Measurements from ENCODE around the gene CPB1. TPM values are rescaled to one million over a fixed set of nuclear protein-coding genes. Genes with fewer than 3 reads are reported as not detected.

Gene CPB1
- total and polyA plus RNA-seq, 4 donors = 0.20 to 0.75 (median 0.57) TPM; not detected in 1

- Histone ChIP-seq H3K9ac (ENCODE audit: low read depth in 1 of 2, low read length in 2 of 2) (no peak overlapping the region), H3K4me3 (ENCODE audit: low read depth in 1 of 3, low read length in 3 of 3) (no peak overlapping the region), H3K27me3 (ENCODE audit: control insufficient read depth in 4 of 4, insufficient read depth in 4 of 4, low read length in 3 of 4) (no peaks in the 10 kb centered on the region), H3K36me3 (ENCODE audit: control insufficient read depth in 4 of 4, insufficient read depth in 3 of 4, low read depth in 1 of 4, low read length in 3 of 4) (no peaks in the 10 kb centered on the region), H3K4me1 (ENCODE audit: control insufficient read depth in 4 of 4, insufficient read depth in 4 of 4, low read length in 3 of 4) (no peaks in the 10 kb centered on the region), H3K9me3 (ENCODE audit: control insufficient read depth in 4 of 4, low read length in 3 of 4) (no peaks in the 10 kb centered on the region), H3K27ac (ENCODE audit: low read depth in 1 of 2, low read length in 2 of 2) (no peak overlapping the region)
- no peak for DNase-seq (ENCODE audit: low spot score)
- TF ChIP-seq, protein P1, sequence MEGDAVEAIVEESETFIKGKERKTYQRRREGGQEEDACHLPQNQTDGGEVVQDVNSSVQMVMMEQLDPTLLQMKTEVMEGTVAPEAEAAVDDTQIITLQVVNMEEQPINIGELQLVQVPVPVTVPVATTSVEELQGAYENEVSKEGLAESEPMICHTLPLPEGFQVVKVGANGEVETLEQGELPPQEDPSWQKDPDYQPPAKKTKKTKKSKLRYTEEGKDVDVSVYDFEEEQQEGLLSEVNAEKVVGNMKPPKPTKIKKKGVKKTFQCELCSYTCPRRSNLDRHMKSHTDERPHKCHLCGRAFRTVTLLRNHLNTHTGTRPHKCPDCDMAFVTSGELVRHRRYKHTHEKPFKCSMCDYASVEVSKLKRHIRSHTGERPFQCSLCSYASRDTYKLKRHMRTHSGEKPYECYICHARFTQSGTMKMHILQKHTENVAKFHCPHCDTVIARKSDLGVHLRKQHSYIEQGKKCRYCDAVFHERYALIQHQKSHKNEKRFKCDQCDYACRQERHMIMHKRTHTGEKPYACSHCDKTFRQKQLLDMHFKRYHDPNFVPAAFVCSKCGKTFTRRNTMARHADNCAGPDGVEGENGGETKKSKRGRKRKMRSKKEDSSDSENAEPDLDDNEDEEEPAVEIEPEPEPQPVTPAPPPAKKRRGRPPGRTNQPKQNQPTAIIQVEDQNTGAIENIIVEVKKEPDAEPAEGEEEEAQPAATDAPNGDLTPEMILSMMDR (IDR thresholded peaks at IDR 0.05; ENCODE audit: low read depth, low read length, missing input control) = no peak
- TF ChIP-seq EGR1 (IDR thresholded peaks at IDR 0.05; ENCODE audit: low read depth in 2 of 2) (no peak), ZBTB33 (IDR thresholded peaks at IDR 0.05) (no peak), SP1 (IDR thresholded peaks at IDR 0.05) (no peak), HNF4G (IDR thresholded peaks at IDR 0.05) (no peak), NR2F2 (IDR thresholded peaks at IDR 0.05) (no peak), REST (IDR thresholded peaks at IDR 0.05) (no peak), JUND (IDR thresholded peaks at IDR 0.05) (no peak), HNF4A (conservative IDR thresholded peaks at IDR 0.05) (no peak)
- TF ChIP-seq, protein P2, sequence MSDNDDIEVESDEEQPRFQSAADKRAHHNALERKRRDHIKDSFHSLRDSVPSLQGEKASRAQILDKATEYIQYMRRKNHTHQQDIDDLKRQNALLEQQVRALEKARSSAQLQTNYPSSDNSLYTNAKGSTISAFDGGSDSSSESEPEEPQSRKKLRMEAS (IDR thresholded peaks at IDR 0.05) = no peak
- WGBS = 85% methylated on average over 9 of the region's 9 CpGs
Measured at GRCh38 chr3:148873270-148873927, 45.8 kb downstream of the CPB1 start.

GRCh38 chr3:148873977-148874376 lies 46.4 kb downstream of the CPB1 start:
- H3K4me1 ChIP-seq (ENCODE audit: control insufficient read depth in 4 of 4, insufficient read depth in 4 of 4, low read length in 3 of 4) = no peaks in the 10 kb centered on the region
- H3K9ac ChIP-seq (ENCODE audit: low read depth in 1 of 2, low read length in 2 of 2) = no peak overlapping the region
- H3K36me3 ChIP-seq (ENCODE audit: control insufficient read depth in 4 of 4, insufficient read depth in 3 of 4, low read depth in 1 of 4, low read length in 3 of 4) = no peaks in the 10 kb centered on the region
- WGBS = 85% methylated on average over 1 of the region's 1 CpG
- H3K9me3 ChIP-seq (ENCODE audit: control insufficient read depth in 4 of 4, low read length in 3 of 4) = no peaks in the 10 kb centered on the region
- no peaks in the 10 kb centered on the region for H3K27me3 ChIP-seq (ENCODE audit: control insufficient read depth in 4 of 4, insufficient read depth in 4 of 4, low read length in 3 of 4)
- no peak overlapping the region for H3K27ac ChIP-seq (ENCODE audit: low read depth in 1 of 2, low read length in 2 of 2)
- no peak for DNase-seq (ENCODE audit: low spot score)
- H3K4me3 ChIP-seq (ENCODE audit: low read depth in 1 of 3, low read length in 3 of 3) = no peak overlapping the region
- TF ChIP-seq JUND (IDR thresholded peaks at IDR 0.05) = no peak
- TF ChIP-seq ZBTB33 (IDR thresholded peaks at IDR 0.05) = no peak
- TF ChIP-seq ATF3 (IDR thresholded peaks at IDR 0.05) = no peak
- TF ChIP-seq REST (IDR thresholded peaks at IDR 0.05) = no peak
- no peak for TF ChIP-seq HNF4A (conservative IDR thresholded peaks at IDR 0.05)
- TF ChIP-seq, protein P2 (IDR thresholded peaks at IDR 0.05) = no peak
- no peak for TF ChIP-seq NR2F2 (IDR thresholded peaks at IDR 0.05)
- no peak for TF ChIP-seq EGR1 (IDR thresholded peaks at IDR 0.05; ENCODE audit: low read depth in 2 of 2)
- TF ChIP-seq RXRA (IDR thresholded peaks at IDR 0.05) = no peak
- TF ChIP-seq, protein P1 (IDR thresholded peaks at IDR 0.05; ENCODE audit: low read depth, low read length, missing input control) = no peak

Measured in liver (tissue), 9 donors.